Measurements from ENCODE around the gene CWC27.
"Not testable (repeated sequence)": the region's sequence is repeated elsewhere in the genome, so short reads cannot be mapped to it uniquely, and the experiment has no call there.

CWC27 gene

DNA sequence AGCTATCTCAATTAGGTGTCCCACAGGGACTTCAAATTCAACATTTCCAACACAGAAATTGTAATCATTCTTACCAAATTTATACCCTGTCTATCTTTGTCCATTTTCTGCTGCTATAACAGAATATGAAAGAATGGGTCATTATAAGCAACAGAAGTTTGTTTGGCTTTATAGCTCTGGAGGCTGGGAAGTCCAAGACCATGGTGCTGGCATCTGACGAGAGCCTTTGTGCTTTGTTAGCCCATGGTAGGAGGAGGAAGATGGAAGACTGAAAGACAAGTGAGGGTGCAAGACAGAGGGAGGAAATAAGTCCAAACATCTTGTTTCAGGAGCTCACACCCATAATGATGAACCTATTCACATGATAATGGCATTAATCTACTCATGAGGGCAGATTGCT is 72.2 kb downstream of the CWC27 start:
- DNase-seq = no peak

DNA sequence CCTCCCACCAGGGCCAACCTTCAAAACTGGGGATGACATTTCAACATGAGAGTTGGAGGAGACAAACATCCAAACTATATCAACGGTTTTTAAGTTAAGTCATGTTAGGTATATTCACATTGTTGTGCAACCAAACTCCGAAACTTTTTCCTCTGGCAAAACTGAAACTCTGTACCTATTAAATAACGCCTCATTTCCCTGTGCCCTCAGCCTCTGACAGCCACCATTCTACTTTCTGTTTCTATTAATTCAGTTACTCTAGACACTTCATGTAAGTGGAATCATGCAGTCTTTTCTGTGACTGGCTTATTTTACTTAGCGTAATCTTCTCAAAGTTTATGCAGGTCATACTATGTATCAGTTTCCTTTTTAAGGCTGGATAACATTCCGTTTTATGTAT is 85.0 kb downstream of the CWC27 start:
- no peak for DNase-seq

DNA sequence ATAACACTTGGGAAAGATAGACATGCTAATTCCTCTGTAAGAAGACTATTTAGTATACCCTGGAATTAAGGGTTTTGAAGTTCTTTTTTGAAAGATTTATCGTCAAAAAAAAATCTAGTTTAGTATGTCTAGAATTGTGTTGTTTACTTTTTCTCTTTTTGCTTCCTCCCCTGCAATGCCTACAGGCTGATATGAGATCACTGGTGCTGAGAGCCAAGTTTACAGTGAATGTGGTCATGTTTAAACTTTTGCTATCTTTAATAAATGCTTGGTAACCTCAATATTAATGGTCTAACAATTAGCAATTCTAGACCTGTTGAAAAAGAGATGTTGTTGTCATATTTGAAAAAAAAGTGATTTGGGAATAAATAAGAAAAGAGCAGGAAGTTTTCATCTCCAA is 86.1 kb downstream of the CWC27 start:
- DNase-seq = no peak

DNA sequence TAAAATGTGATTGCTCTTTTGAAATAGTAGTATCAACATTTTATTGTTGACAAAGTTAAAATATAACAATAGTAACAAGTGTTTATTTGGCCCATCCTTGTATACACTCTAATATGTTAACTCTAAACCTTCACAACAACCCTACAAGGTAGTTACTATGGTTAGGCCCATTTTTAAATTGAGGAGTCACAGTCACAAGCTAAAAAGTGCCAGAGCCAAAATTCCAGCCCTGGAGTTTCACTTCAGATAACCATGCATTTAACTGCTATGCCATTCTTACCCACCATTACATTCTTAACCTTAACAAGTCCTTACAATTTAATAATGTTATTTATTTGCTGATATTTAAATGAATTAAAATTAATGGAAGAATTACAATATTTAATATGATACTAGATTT is 91.2 kb downstream of the CWC27 start:
- DNase-seq = no peak

DNA sequence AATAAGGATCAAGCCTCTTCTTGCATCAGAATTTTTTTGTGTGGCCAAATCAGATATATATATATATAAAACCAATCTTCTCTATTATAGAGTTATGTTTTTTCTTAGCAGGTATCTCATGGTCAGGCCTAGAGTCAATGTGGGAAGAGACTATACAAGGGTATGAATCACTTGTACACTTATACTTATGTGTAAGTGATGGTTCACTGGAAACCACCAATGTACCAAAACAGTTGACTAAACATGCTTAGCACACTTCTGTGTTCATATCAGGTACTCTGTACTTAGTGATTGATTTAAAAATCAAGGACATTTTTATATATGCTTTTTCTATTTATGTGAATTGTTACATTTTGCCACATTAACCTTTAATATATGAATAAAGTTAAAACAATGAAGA is 92.6 kb downstream of the CWC27 start:
- DNase-seq = no peak

DNA sequence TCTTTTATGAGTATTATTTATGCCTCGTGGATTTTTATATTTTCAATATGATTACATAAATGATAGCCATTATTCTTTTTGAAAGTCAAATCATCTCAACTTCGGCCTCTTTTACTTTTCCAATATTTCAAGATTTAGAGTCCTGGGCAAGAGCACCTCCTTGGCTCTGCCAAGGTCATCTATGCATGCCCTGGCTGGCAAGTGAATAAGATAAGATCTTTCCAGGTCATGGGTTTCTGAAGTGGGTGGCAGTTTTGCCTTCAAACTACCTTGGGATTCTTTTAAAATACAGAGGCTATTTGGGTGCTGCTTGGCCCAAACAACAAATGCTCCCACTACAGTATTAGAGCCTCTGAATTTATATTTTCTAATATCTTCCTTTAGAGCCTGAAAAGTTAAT is 95.4 kb downstream of the CWC27 start:
- no peak for DNase-seq

DNA sequence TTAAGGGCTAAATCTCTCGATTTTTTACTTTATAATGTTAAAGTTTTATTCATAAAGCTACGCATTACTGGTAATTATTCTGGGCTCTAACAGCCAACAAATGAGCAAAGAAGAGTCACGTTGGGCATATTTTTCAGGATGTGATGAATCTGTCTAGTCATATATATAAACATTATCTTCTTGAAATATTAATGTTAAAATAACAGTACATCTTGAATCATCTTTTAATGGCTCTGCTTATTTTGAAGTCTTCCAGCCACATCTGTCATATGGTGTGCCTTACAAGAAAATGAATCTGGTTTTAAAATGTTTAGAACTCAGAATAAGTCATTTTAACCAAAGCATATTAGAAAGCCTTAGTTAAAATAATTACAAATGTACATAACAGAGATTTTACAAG is 96.9 kb downstream of the CWC27 start:
- DNase-seq = no peak

DNA sequence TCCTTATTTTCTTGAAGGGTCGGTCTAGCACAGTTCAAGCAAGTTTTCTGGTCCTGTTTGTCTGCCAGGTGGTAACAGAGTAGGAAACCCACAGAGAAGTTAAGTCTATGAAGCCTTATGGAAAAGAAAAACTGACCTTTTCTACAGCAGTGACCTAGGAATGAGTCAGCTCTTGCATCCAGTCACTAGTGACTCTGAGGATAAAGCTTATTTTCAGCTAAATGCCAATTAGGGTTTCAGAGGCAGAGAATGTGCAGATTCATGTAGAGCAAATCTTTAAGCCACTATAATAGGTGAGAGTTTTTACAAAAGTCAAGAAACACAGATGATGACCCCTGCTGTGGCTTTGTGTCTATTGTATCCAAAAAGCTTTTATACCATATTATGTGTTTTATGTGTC is 100.7 kb downstream of the CWC27 start:
- DNase-seq = no peak

DNA sequence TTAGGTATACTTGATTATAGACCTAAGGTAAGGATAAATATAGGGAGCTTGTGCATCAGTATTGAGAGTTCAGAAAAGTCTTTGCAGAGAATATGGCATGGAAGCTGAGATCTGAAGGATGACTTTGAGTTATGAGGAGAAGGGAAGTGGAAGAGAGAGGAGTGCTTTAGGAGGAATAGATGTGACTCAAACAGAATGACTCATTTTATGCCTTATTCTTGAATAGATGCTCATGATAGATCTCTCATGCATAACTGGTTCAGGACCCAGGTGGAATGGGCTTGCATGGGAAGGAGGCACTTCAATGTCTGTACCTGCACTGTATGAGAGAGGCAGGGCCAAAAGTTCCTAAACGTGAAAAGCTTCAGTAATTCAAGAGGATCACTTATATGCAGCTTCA is 103.3 kb downstream of the CWC27 start:
- DNase-seq = no peak

DNA sequence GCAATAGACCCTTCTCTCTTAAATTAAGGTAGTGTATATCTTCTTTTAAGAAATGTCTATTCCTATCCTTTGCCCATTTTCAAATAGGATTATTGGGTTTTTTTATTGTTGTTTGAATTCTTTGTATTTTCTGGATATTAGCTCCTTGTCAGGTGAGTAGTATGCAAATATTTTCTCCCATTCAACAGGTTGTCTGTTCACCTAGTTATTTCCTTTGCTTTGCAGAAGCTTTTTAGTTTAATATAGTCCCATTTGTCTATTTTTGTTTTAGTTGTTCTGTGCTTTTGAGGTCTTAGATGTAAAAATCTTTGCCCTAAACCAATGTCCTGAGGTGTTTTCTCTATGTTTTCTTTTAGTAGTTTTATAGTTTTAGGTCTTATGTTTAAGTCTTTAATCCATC is 104.7 kb downstream of the CWC27 start:
- DNase-seq = no peak

DNA sequence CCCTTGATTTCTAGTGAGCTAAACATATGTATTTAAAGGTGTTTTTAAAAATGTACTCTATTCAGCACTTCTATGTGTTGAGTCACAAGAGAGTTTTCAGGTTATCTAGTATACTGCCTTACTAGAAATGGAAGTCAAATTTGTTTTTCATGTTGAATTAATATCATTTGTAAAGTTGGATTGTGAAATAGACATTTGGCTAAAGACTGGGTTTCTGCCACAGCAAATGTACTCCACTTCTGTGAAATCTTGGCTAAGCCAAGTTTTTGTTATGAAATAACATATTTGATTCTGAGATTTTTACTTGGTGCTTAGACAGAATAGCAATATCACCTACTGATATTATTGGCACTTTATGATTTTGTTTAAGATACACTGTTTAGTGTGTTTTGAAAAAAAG is 106.0 kb downstream of the CWC27 start:
- DNase-seq = no peak

DNA sequence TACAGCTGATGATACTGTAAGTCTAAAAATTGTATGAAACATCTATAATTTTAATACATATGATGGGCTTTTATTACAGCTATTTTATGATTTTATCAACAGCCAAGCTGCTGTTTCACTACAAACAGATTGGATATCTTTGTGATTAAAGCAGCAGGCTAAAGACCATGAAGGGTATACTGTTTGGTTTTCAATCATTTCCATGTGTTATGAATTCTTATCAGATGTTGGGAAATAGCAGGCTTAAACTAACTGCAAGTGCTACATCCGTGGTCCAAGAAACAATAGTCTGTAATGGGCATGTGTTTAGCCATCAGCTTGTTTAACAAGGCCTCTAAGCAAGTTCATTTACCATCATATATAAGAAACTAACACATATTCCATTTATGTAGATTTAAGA is 107.5 kb downstream of the CWC27 start:
- DNase-seq = no peak

DNA sequence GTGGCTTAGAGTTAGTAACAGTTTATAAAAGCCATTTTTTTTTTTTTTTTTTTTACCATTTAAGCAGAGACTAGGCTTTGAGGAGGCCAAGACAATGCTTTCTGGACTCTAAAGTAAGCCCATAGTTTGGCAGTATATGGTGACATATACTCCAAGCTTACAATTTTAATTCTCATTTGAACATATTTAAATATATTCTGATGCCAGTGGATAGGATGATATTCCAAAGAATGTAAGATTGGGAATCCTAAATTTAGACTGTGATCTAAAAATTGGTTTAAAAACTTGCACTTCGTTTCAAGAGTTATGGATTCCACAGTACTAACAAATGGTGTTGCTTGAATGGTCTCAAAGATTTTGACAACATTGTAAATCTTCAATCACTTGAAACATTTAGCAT is 112.1 kb downstream of the CWC27 start:
- DNase-seq = no peak

DNA sequence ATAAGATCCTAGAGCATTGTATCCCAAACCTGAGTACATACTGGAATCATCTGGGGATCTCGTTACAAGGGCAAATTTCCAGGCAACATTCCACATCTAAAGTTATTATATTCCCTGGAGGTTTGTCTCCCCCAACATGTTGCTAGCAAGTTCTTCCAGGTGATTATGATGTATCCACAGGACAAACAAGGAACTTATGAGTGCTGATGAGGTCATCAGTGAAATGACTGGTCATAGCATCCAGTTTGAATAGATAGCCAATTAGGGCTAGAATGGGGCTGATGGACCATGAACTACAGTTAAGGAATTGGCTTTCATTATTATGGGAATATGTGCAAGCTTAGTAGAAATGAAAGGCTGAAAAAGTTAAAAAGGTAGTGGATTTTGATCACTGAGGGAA is 115.2 kb downstream of the CWC27 start:
- DNase-seq = no peak

DNA sequence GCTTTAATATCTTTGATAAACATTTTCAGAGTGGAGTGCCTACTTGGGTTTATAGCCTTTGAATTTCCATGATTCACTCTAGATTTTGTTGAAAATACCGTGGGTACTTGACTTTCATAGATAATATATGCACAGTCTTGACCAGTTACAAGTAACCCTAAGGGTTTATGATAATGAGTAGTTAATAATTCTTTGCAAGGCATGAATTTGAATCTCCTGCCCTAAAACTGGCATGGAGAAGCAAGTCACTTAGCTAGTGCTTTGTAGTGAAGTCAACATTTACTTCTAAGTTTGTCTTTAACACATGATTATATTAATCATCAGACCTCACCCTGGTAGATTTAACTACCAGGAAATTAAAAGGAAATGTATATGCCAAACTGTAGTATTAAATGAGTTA is 115.8 kb downstream of the CWC27 start:
- no peak for DNase-seq

DNA sequence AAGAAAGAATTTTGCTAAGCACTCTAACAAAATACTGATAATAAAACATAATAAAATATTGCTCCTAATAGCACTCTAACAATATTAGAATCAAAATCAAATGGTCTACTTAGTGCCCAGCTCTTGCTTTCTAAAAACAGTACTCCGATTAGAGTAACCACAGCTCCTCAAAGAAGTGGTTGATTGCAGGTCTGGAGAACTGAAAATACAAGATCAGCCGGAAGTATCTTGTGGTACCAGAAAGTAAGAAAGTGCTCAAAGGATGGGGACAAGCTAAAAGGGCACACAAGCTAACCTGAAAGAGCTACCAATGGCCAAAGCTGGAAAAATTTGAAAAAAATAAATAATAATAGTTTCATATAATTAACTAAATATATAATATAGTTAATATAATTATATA is 119.2 kb downstream of the CWC27 start:
- DNase-seq = no peak

DNA sequence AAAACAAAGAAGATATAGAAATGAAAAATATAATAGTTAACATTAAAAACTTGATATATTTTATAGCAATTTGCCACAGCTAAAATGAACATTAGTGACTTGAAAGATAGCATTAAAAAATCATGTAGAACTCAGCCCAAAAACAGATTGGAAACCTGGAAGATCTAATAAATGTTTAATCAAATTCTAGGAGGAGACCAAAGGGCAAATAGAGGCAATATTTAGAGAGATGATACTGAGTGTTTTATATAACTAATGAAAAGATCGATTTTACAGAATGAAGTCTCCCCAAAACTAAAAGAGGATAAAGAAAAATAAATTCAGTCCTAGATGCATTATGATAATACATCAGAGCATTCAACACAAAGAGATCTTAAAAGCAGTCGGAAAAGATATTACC is 127.0 kb downstream of the CWC27 start:
- DNase-seq = no peak

DNA sequence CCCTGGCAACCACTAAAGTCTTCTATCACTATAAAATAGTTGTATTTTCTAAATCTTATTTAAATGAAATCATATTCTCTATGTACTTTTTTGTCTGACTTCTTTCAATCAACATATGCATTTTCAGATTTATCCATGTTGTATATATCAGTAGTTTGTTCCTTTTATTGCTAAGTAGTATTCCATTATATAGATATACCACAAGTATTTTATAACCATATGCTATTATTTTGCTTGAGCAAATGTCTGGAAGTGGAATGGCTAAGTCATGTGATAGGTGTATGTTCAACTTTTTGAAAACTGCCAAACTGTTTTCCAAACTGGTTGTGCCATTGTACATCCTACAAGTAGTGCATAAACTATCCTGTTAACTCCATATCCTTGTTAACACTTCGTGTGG is 131.1 kb downstream of the CWC27 start:
- no peak for DNase-seq

DNA sequence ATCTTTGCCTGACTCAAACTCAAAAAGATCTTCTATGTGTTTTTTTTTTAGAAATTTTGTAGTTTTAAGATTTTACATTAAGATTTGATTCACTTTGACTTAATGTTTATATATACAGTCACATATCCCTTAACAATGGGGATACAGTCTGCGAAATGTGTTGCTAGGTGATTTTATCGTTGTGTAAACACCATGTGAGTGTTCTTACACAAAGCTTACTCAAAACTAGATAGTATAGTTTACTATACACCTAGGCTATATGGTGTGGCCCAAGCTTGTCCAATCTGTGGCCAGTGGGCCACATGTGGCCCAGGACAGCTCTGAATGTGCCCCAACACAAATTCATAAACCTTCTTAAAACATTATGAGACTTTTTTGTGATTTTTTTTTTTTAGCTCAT is 131.9 kb downstream of the CWC27 start:
- DNase-seq = no peak

DNA sequence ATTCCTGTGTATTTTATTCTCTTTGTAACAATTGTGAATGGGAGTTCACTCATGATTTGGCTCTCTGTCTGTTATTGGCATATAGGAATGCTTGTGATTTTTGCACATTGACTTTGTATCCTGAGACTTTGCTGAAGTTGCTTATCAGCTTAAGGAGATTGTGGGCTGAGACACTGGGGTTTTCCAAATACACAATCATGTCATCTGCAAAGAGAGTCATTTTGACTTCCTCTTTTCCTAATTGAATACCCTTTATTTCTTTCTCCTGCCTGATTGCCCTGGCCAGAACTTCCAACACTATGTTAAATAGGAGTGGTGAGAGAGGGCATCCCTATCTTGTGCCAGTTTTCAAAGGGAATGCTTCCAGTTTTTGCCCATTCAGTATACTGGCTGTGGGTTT is 138.7 kb downstream of the CWC27 start:
- not testable (repeated sequence) for DNase-seq

DNA sequence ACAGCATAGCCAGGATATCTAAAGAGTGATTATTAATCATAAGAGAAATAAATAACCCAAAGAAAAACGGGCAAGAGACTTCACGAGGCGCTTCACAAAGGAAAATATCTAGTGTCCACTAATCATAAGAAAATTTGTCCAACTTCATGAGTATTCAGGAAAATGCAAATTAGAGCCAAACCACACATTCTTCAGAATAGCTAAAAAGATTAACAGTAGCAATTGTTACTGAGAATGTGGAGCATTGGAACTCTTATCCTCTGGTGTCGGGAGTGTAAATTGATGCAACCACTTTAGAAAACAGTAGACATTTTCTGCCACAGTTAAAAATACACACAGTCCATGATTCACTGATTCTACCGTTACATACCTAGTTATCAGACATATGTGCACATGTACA is 145.7 kb downstream of the CWC27 start:
- DNase-seq = no peak

DNA sequence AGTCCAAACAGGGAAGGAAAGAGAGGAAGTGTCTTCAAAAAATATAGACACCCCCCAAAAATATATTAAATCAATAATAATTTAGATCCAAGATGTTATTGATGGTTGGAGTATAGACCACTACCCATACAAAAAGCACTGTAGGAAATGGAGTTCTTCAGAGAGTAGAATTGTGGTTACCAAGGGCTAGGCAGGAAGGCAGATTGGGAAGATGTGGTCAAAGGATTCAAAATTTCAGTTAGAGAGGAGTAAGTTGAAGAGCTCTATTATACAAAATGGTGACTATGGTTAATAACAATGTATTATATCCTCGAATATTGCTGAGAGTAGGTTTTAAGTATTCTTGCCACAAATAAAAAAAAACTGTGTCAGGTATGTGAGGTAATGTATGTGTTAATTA is 149.4 kb downstream of the CWC27 start:
- peak; percentile 8 for DNase-seq

DNA sequence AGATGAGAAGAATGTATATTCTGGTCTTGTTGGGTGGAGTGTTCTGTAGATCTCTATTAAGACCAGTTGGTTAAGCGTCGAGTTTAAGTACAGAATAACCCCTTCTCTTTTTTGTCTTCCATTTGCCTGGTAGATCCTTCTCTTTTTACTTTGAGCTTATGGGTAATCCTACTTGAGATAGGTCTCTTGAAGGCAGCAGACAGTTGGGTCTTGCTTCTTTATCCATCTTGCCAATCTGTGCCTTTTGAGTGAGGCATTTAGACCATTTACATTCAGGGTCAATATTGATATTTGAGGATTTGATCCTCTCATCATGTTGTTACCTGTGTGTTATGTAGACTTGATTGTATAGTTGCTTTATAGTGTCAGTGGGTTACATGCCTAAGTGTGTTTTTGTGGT is 152.7 kb downstream of the CWC27 start:
- no peak for DNase-seq

DNA sequence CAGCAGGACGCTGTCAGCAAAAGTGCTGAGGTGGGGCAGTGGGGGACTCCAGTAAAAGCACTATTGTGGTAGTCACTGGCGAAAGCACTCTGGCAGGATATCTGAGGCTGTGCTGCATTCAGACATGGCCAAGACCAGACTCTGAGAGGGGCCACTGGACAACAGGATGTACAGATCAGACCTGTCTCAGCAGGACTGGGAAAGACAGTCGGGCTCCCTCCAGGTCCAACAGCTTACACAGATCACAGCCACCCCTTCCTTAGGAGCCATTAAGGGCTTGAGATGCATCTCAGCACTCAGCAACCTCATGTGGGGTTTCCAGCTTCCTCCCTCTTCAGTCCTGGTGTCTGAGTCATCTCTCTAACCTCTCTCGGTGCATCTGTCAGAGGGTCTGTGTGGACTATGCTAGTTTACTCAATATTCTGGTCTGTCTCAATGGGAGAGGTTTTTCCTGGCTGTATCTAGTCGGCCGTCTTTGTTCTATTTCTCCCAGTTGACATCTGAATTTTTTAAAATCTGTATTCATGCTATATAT is 154.5 kb downstream of the CWC27 start:
- DNase-seq = no peak

DNA sequence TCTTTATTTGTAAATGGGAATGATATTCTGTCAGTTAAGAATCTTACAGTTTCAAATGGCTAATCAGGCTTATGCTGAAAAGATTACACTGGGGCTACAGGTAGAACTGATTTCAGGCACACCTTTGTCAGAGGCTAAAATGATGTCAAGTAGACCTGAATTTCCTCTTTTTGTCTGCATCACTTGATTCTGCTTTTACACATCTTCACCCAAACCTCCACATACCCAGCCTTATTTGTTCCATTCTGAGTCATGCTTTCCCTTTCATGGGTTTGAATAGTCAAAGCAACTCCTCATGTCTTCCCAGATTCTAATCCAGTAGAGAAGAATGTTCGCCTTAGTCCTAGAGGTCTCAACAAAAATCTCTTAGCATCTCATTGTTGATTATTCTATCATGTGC is 156.4 kb downstream of the CWC27 start:
- DNase-seq = no peak

DNA sequence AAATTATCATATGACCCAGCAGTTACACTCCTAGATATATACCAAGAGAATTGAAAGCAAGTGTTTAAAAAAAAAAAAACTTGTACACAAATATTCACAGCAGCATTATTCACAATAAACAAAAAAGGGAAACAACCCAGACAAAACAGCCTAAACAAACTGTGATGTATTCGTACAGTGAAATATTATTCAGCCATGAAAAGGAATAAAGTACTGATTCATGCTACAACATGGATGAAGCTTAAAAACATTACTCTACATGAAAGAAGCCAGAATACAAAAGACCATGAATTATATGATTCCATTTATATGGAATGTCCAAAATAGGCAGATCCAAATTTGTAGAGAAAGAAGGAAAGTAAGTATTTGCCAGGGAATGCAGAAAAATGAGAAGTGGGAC is 161.1 kb downstream of the CWC27 start:
- no peak for DNase-seq
